Panc1 (cell line): ENCODE measurements around the gene SLC66A2.

ENCODE experiments used
- POLR2AphosphoS5 ChIP-seq: IDR thresholded peaks from 2 replicates; pipeline ENCODE4 v1.6.1; 2012; ENCODE audit warnings: mild to moderate bottlenecking, low read depth, low read length, moderate library complexity
- REST ChIP-seq, 2 experiments: IDR thresholded peaks; 2 replicates each; pipeline ENCODE4 v1.6.1; 2011 to 2012; ENCODE audit warnings: low read depth in 2 of 2, control low read depth in 1 of 2, low read length in 1 of 2, mild to moderate bottlenecking in 1 of 2, moderate library complexity in 1 of 2; ENCODE audit not compliant: insufficient read depth in 1 of 2
- TF ChIP-seq, protein P1 (sequence below): fragments of 450-650 bp; IDR thresholded peaks from 2 replicates; pipeline ENCODE4 v1.5.1; 2017; ENCODE audit warnings: mild to moderate bottlenecking

DNA sequence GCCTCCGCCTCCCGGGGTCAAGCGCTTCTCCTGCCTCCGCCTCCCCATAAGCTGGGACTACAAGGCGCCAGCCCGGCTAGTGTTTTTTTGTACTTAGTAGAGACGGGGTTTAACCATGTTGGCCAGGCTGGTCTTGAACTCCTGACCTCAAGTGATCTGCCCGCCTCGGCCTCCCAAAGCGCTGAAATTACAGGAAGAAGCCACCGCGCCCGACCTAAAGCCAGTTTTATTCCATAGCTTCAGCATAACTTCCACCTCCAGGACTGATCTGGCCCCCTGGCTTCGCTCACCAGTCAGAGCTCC lies 37.7 kb upstream of the SLC66A2 start:
- TF ChIP-seq, protein P1, sequence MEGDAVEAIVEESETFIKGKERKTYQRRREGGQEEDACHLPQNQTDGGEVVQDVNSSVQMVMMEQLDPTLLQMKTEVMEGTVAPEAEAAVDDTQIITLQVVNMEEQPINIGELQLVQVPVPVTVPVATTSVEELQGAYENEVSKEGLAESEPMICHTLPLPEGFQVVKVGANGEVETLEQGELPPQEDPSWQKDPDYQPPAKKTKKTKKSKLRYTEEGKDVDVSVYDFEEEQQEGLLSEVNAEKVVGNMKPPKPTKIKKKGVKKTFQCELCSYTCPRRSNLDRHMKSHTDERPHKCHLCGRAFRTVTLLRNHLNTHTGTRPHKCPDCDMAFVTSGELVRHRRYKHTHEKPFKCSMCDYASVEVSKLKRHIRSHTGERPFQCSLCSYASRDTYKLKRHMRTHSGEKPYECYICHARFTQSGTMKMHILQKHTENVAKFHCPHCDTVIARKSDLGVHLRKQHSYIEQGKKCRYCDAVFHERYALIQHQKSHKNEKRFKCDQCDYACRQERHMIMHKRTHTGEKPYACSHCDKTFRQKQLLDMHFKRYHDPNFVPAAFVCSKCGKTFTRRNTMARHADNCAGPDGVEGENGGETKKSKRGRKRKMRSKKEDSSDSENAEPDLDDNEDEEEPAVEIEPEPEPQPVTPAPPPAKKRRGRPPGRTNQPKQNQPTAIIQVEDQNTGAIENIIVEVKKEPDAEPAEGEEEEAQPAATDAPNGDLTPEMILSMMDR = no peak
- TF ChIP-seq POLR2AphosphoS5 (no peak), REST (IDR thresholded peaks at IDR 0.05; ENCODE audit: insufficient read depth in 1 of 2, low read depth in 2 of 2, low read length in 1 of 2) (no peak)
